Kidney capillary endothelial cell (primary cell): ENCODE data around the gene TFDP2.
"Not testable (repeated sequence)": the region's sequence is repeated elsewhere in the genome, so short reads cannot be mapped to it uniquely, and the experiment has no call there.

Experiments used
- DNase-seq: peaks from one replicate; pipeline ENCODE4 v3.0.0-alpha.2; 2018; ENCODE audit warnings: low spot score

TFDP2 gene

DNA sequence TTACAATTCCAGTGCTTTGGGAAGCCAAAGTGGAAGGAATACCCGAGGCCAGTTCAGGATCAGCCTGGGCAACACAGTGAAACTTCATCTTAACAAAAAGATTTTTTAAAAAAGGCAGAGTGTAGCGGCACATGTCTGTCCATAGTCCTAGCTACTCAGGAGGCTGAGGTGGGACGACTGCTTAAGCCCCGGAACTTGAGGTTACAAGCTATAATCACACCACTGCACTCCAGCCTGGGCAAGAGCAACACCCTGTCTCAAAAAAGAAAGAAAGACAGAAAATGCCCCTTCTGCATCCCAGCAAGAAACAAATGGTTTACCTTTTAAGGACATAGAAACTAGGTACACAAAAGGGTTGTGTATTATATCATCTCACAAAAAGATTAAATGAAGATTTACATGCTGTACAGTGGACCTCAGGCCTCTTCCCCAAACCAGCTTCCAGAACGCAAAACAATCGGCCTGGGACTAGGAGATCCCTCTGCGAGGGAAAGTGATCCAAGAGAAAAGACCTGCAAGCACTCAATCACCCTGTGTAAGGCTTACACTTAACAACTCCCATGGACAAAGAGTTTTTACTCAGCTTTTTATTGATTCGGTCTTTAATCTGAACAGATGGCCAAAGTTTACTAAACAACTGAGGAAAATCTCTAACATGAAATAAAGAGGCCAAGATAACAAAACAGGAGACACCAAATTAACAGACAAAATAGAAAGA lies 21.2 kb downstream of the TFDP2 start:
- DNase-seq: no peak

DNA sequence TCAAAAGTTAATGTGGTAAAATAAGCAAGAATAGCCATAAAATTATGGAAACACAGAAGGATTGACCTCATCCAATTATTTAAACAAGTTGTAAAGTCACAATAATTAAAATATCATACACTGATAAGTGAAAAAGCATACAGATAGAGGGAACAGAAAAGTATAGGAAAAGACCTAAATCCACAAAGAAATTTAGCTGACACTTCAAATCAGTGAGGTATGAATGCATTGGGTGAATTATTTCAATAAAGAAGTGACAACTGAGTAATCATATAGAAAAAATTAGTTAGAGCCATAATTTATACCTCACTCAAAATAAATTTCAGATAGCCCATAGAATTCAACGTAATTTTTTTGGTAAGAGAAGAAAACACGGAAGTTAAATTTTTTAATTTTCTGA lies 25.1 kb downstream of the TFDP2 start:
- DNase-seq: no peak

DNA sequence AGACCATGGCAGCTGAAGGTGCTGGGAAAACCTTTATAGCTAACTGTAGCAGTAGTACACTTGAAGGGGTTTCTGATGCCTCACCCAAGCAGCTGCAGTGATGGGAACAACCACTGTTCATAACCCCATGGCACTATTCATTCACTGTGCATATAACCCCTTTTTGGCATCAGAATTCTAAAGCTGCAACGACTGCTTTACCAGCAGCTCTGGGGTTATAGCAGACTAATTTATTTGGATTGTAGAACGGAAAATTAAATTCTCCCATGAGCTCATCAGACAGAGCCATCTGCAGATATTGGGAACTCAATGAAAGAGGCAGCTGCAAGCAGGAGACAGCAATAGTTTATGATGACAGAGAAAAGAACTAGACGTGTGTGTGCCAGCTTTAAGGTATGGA lies 28.6 kb downstream of the TFDP2 start:
- DNase-seq: no peak

DNA sequence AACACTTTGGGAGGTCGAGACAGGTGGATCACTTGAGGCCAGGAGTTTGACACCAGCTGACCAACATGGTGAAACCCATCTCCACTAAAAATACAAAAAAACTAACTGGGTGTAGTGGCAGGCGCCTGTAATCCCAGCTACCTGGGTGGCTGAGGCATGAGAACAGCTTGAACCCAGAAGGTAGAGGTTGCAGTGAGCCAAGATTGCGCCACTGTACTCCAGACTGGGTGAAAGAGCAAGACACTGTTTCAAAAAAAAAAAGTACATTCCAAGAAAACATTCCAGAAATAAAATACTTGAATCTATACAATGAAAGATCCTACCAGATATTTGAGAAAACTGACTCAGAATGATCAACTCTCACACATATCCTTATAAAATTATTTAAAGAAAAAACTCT lies 30.4 kb downstream of the TFDP2 start:
- DNase-seq: no peak

DNA sequence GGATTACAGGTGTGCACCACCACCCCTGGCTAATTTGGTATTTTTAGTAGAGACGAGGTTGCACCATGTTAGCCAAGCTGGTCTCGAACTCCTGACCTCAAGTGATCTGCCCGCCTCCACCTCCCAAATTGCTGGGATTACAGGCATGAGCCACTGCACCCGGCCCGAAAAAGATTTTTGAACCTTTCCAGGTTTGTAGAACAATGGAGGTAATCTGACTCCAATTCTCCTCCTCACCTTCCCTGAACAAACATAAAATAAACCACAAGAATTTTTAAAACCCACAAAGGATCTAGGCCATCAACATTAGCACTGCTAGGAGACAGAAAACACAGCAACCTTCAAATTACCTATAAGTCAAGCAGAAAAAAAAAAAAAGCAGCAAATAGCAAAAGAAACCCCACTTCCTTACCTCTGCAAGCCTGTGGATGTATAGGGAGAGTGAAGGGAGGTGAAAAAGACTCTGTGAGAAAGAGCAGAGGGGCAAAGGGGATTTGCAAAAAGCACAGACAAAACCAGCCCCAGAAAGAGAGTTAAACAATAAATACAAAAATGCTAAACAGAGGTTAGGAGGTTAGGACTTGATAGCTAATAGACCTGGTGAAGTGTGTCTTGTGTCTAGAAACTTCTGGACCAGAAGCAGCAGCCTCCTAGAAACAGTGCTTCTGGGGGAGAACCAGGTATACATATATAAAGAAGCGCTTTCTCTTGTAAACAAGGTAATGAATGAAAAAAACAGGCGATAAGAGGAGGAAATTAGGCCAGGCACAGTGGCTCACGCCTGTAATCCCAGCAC lies 32.1 kb downstream of the TFDP2 start:
- no peak for DNase-seq

DNA sequence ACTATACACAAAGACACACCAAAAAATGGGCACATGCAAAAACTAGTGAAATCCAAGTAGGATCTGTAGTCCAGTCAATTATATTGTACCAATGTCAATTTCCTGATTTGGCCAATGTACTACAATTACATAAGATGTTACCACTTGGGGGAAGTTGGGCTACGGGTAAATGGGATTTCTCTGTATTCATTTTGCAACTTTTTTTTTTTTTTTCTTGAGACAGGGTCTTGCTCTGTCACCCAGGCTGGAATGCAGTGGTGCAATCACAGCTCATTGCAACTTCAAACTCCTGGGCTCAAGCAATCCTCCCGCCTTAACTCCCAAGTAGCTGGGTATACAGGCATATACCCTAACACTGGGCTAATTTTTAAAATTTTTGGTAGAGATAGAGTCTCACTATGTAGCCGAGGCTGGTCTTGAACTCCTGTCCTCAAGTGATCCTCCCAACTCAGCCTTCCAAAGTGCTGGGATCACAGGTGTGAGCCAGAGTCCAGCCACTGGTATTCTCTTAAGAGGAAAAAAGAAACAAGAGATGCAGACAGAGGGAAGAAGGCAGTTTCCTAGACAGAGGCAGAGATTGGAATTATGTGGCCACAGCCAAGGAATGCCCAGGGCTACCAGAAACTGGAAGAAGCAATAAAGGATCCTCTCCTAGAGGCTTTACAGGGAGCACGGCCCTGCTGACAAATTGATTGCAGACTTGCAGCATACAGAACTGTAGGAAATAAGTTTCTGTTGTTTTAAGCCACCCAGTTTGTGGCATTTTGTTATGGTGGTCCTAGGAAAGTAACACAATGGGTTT lies 33.3 kb downstream of the TFDP2 start:
- DNase-seq: no peak

DNA sequence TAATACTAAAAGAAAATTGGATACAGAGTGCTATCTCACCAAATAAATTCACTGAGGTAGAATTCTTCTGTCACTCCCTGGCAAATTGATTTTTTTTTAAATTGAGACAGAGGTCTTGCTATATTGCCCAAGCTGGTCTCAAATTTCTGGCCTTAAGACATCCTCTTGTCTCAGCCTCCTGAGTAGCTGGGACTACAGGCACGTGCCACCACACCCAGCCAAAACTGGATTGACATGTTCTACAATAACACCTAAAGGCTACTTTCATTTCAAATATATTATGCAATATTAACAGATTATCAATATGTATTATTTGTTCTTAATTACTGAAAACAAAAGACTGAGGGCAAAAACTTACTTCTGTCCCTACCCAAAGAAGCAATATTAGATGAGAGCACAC lies 36.7 kb downstream of the TFDP2 start:
- DNase-seq: no peak

DNA sequence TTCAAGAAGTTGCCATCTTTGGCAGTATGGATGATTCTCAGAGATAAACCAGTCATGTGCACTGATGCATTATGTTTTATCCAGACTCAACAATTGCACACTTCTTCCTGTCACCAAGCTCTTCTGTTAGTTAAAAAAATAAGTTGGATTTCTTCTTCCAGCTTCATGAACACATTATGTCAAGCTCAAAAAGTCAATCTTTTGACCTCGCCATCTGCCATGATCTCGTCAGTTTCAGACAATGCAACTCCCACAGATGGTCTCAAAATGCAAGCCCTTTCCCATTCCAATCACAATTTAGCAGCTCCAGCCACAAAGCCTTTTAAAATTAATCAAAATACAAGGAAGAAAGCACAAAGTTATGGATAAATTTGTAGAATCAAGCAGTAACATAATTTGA lies 42.8 kb downstream of the TFDP2 start:
- no peak for DNase-seq

DNA sequence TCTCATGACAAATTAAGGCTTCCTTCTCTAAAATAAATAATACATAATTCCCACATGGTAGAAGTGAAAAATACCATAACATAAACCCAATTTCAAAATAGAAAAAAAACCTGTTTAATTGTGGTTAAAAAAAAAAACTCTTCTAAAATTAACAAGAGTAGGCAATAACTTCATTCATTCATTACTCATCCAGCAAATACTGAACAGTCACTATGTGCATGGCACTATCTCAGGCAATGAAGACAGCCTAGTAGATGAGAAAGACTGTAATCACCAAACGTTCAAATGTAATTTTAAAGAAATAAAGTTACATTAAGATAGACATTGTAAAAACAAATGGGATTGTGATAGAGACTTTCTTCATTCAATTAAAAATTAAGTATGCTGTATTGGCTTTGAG lies 43.4 kb downstream of the TFDP2 start:
- DNase-seq: no peak

DNA sequence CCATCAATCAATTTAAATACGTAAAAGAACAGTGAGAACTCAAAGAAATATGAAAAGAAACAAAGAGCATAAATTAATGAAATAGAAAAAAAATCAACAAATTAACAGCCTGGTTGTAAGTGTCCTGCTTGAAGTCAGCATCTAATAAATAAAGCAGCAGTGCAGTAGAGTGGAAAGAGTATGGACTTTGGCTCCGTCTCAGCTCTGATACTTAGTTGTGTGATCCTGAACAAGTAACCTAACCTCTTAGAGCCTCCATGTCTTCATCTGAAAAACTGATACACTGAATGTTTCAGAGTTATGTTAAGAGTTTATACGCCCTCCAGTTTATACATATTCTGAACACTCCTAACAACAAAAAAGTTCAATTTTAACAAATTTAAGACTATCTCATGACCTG lies 44.6 kb downstream of the TFDP2 start:
- DNase-seq: no peak

DNA sequence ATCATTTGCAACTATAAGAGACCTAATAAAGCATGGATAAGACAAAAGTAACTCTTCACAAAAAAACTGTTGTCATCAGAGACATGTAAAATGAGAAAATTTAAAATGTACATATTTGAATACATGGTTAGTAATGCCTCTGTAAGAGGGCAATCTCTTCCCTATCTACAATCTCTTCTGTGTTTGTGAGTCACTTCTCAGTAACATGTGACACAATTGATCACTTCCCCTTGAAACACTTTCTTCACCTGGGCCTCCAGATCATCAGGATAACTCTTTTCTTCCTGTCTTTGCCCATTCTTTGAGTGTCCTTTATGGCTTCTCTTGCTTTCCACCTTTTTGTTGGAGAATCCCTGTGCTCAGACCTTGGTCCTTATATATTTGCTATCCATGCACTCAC lies 50.4 kb downstream of the TFDP2 start:
- peak; percentile 13 for DNase-seq

DNA sequence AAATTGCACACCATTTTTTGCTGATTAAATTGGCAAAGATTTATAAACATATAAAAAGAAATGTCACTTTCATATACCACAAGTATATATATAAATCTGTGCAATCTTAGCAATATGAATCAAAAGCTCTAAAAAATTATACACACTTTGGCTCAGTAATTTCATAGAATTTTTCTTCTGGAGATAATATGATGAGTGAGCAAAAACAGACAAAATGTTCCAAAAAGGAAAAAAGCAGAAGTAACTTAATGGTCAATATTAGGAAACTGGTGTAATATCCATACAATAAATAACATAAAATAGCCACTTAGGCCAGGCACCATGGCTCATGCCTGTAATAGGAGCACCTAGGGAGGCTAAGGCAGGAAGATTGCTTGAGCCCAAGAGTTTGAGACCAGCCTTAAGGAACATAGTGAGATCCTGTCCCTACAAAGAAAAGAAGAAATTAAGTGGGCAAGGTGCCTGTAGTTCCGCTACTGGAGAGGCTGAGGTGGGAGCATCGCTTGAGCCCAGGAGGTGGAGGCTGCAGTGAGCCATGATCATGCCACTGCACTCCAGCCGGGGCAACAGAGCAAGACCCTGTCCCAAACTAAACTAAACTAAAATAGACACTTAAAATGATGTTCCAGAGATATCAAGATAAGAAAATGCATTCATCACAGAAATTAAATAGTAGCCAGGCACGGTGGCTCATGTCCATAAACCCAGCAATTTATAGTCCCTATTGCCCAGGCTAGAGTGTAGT lies 52.1 kb downstream of the TFDP2 start:
- no peak for DNase-seq

DNA sequence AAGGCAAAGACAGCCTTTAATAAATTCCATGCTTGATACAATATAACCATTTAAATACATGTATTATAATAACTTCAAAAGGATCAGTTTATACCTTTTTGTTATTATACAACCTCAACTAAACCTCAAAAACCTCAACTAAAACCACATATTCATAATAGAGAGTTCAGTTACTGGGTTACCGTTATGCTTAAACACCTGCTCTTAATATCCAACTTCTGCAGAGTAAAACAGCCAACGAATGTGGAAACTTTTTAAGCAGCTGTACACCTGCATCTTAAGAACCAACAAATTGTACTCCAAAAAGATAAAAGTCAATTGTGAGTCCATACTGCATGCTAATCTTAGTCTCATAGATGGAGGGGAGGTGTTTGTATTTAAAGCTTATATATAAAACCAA lies 53.5 kb downstream of the TFDP2 start:
- DNase-seq: no peak

DNA sequence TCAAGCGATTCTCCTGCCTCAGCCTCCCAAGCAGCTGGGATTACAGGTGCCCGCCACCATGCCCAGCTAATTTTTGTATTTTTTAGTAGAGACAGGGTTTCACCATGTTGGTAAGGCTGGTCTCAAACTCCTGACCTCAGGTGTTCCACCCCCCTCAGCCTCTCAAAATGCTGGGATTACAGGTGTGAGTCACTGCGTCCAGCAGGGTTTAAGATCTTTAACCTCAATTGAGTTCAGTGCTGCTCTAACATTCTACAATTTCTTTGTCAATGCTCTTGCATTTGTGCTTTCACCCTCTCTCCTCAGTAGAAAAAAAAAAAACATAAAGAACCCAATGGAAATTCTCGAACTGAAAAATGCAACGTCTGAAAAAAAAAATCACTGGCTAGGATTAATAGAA lies 60.4 kb downstream of the TFDP2 start:
- DNase-seq: not testable (repeated sequence)

DNA sequence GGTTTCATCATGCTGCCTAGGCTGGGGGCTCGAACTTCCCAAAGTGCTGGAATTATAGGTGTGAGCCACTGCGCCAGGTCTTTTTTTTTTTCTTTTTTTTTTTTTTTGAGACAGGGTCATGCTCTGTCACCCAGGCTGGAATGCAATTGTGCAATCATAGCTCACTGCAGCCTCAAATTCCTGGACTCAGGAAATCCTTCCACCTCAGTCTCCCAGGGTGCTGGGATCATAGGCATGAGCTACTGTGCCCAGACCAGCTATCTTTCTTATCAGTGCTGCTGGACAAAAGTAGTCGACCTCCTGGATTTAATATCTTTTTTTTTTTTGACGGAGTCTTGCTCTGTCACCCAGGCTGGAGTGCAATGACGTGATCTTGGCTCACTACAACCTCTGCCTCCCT lies 60.8 kb downstream of the TFDP2 start:
- no peak for DNase-seq

DNA sequence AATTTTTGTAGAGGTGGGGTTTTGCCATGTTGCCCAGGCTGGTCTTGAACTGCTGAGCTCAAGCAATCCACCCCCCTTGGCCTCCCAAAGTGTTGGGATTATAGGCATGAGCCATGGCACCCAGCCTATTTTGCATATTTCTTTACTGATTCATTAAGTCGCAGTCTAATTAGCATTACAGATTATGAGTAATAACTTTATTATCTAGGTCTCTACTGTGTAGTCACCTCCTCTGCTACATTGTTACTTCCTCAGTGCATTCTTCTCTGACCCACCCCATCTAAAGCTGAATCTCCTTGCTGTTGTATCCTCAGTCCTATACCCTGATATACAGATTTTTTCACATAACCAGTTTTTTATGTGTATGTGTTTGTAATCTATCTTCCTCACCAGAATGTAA lies 61.7 kb downstream of the TFDP2 start:
- no peak for DNase-seq

DNA sequence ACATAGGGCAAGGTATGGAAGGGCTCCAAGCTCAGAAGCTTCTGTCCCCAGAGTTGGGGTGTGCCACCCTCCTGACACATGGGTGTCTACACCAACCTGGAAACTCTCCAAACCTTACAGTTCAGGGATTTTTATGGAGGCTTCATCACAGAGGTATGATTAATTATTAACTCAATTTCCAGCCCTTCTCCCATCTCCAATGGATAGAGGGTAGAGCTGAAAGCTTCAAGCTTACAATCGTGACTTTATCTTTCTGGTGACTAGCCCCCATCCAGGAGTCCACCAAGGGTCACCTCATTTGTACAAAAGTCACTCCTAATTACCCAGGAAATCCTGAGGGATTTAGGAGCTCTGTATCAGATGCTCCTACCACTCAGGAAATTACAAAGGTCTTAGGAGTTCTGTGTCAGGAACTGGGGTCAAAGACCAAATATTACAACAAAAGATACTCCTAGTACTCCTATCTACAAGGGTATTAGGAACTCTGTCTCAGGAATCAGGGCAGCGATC lies 62.7 kb downstream of the TFDP2 start:
- peak; percentile 43 for DNase-seq

DNA sequence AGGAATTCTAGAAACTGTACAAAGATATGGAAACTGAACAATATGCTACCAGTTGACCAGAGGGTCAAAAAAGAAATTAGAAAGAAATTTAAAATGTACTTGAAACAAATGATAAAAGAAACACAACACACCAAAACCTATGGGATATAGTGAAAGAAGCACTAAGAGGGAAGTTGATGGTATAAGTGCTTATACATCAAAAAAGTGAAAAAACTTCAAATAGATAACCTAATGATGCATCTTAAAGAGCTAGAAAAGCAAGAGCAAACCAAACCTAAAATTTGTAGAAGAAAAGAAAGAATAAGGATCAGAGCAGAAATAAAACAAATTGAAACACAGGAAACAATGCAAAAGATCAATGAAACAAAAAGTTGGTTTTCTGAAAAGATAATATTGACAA lies 68.2 kb downstream of the TFDP2 start:
- DNase-seq: no peak

DNA sequence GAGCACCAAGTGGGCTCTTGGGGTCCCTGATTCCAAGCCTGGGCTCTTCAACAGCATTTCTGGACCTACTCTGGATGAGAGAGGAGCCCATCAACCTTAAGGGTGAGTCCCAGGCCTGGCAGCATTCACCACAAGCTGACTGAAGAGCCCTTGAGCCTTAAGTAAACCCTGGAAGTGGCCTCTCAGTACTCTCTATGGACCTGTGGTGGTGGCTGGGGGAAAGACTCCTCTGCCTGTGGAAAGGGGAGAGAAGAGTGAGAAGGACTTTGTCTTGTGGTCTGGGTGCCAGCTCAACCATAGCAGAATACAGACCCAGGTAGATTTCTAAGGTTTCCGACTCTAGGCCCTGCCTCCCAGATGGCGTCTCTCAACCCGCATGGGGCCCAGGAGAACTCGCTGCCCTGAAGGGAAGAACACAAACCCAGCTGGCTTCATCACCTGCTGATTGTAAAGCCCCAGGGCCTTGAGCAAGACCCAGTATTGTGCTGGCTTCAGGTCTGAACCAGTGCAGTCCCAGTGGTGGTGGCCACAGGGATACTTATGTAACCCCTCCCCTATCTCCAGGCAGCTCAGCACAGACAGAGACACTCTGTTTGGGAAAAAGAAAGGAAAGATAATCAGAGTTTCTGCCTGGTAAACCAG lies 71.4 kb downstream of the TFDP2 start:
- DNase-seq: no peak

DNA sequence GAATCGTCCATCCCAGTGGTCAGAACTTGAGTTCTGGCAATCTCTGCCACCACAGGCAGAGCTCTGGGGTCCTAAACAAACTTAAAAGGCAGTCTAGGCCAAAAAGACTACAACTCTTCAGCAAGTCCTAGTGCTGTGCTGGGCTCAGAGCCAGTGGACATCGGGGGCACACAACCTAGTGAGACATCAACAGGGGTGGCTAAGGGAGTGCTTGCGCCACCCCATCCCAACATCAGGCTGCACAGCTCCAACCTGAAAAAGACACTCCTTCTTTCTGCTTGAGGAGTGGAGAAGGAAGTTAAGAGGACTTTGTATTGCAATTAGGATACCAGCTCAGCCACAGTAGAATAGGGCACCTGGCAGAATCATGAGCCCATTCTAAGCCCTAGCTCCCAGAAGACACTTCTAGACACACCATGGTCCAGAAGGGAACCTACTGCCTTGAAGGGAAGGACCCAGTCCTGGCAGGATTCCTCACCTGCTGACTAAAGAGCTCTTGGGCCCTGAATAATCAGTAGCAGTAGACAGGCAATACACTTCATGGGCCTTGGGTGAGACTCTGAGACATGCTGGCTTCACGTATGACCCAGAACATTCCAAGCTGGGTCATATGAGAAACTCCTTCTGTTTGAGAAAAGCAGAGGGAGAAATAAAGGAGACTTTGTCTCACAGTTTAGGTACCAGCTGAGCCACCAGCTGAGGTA lies 72.0 kb downstream of the TFDP2 start:
- DNase-seq: no peak

DNA sequence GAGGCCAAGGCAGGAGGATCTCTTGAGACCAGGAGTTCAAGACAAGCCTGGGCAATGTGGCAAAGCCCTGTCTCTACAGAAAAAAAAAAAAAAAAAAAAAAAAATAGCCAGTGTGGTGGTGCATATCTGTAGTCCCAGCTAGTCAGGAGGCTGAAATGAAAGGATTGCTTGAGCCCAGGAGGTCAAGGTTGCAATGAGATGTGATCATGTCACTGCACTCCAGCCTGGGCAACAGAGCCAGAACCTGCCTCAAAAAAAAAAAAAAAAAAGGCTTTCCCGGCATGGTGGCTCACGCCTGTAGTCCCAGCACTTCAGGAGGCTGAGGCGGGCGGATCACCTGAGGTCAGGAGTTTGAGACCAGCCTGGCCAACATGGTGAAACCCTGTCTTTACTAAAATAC lies 73.7 kb downstream of the TFDP2 start:
- not testable (repeated sequence) for DNase-seq
